OCI-LY3 (cell line): Measurements from ENCODE around the gene PPP1R9A.

Experiments
- H2AFZ ChIP-seq: fragments of 200-600, 300-600 bp; shearing (Covaris generic); 2 replicates; pipeline ENCODE4 v1.6.0; 2014; ENCODE audit warnings: antibody characterized with exemption, low read depth, low read length
- H3K27ac ChIP-seq: fragments of 200-600, 300-600 bp; sonication (generic); 2 replicates; pipeline ENCODE4 v1.5.1; 2014; ENCODE audit warnings: mild to moderate bottlenecking, low read length, moderate library complexity, mixed read lengths
- H3K27me3 ChIP-seq: fragments of 200-600, 300-600 bp; sonication (generic); 2 replicates; pipeline ENCODE4 v1.6.1; 2014; ENCODE audit warnings: low read depth, low read length, mixed read lengths
- H3K36me3 ChIP-seq: fragments of 200-600, 300-600 bp; sonication (generic); replicated peaks from 2 replicates; pipeline ENCODE3; 2014; ENCODE audit warnings: low read depth, low read length, mixed read lengths
- H3K4me1 ChIP-seq: fragments of 300-600, 200-600 bp; sonication (generic); 2 replicates; pipeline ENCODE4 v1.6.1; 2014; ENCODE audit warnings: low read length, mixed read lengths
- H3K4me2 ChIP-seq: fragments of 200-600, 300-600 bp; sonication (generic); 2 replicates; pipeline ENCODE4 v1.6.1; 2014; ENCODE audit warnings: low read length, mixed read lengths
- H3K4me3 ChIP-seq: fragments of 300-600, 200-600 bp; sonication (generic); 2 replicates; pipeline ENCODE4 v1.5.1; 2014; ENCODE audit warnings: antibody characterized with exemption, mild to moderate bottlenecking, low read length, moderate library complexity
- H3K79me2 ChIP-seq: fragments of 300-600, 200-600 bp; shearing (Covaris generic); 2 replicates; pipeline ENCODE4 v1.6.1; 2014; ENCODE audit warnings: mild to moderate bottlenecking, low read length, mixed read lengths
- H3K9ac ChIP-seq: fragments of 300-600, 200-600 bp; shearing (Covaris generic); 2 replicates; pipeline ENCODE4 v1.6.0; 2014; ENCODE audit warnings: mild to moderate bottlenecking, low read length, moderate library complexity
- H3K9me3 ChIP-seq: fragments of 200-600, 300-600 bp; shearing (Covaris generic); 2 replicates; pipeline ENCODE4 v1.6.1; 2014; ENCODE audit warnings: low read length, mixed read lengths; ENCODE audit not compliant: insufficient read depth
- H4K20me1 ChIP-seq: fragments of 200-600, 300-600 bp; sonication (generic); 2 replicates; pipeline ENCODE4 v1.6.1; 2016; ENCODE audit warnings: low read length, mixed read lengths; ENCODE audit not compliant: insufficient read depth
- CTCF ChIP-seq: fragments of 200-600, 300-600 bp; sonication (generic); IDR thresholded peaks from 2 replicates; pipeline ENCODE4 v1.5.1; 2014; ENCODE audit warnings: antibody characterized with exemption, low read length, low read depth
- EZH2phosphoT487 ChIP-seq: fragments of 200-600 bp; shearing (Covaris generic); IDR thresholded peaks from 2 replicates; pipeline ENCODE4 v1.6.1; 2018; ENCODE audit warnings: antibody characterized with exemption, mixed run types, low read depth

The PPP1R9A gene

GRCh38 chr7:94922457-94922856 is 15.1 kb downstream of the PPP1R9A start:
- Histone ChIP-seq H3K4me1 (no peaks in the 10 kb centered on the region), H3K4me3 (no peak overlapping the region), H3K36me3 (no peaks in the 10 kb centered on the region), H3K4me2 (no peak overlapping the region), H3K79me2 (no peaks in the 10 kb centered on the region), H4K20me1 (no peaks in the 10 kb centered on the region), H3K27me3 (no peaks in the 10 kb centered on the region), H3K27ac (no peak overlapping the region), H3K9me3 (no peaks in the 10 kb centered on the region), H2AFZ (no peak overlapping the region), H3K9ac (no peak overlapping the region)
- TF ChIP-seq CTCF = no peak
- no peak for TF ChIP-seq EZH2phosphoT487

- Histone ChIP-seq H2AFZ (no peak overlapping the region), H3K4me1 (no peaks in the 10 kb centered on the region), H3K27ac (no peak overlapping the region), H3K79me2 (no peaks in the 10 kb centered on the region), H3K4me2 (no peak overlapping the region), H3K9me3 (no peaks in the 10 kb centered on the region), H4K20me1 (no peaks in the 10 kb centered on the region), H3K9ac (no peak overlapping the region), H3K36me3 (no peaks in the 10 kb centered on the region), H3K27me3 (no peaks in the 10 kb centered on the region), H3K4me3 (no peak overlapping the region)
- no peak for TF ChIP-seq EZH2phosphoT487
- no peak for TF ChIP-seq CTCF
These were observed 16.0 kb downstream of the PPP1R9A start for GRCh38 chr7:94923412-94923811.

- H3K27ac ChIP-seq = no peak overlapping the region
- H3K4me3 ChIP-seq = no peak overlapping the region
- no peak overlapping the region for H2AFZ ChIP-seq
- H4K20me1 ChIP-seq = no peaks in the 10 kb centered on the region
- H3K9ac ChIP-seq = no peak overlapping the region
- H3K4me2 ChIP-seq = no peak overlapping the region
- no peaks in the 10 kb centered on the region for H3K79me2 ChIP-seq
- no peaks in the 10 kb centered on the region for H3K4me1 ChIP-seq
- TF ChIP-seq EZH2phosphoT487 = no peak
- TF ChIP-seq CTCF = no peak
- no peaks in the 10 kb centered on the region for H3K36me3 ChIP-seq
- no peaks in the 10 kb centered on the region for H3K27me3 ChIP-seq
- no peaks in the 10 kb centered on the region for H3K9me3 ChIP-seq
These were observed 20.8 kb downstream of the PPP1R9A start for GRCh38 chr7:94928168-94928707.

DNA sequence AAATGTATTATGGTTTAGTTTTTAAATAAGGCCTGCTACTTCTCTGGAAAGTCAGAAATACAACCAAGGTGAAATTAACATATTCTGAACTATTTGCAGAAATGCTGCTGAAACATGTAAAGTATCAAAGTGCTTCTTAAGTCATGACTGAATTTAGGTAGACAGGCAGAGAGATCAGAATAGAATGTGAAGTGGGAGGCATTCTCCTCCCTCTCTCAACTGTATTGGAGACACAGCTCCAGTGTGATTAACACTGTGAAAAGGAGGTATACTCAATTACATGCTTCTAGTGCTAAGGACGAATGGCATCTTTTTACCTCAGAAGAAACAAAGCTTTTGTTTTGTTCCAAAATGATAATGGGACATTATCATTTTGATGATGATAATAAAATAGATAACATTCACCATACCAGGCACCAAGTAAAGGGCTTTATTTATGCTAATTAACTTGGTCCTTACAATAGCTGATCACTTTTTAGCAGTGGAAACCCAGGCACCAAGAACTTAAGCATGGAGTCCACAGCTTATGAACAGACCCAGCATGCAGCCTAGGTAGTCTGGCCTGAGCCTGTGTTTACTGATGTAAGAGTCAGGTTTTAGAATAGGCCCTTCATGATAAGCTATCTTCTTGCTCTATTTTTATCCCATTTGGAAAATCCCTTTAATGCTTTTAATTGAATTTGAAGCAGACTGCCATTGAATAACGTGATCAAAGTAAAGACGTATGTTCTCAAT is 26.0 kb downstream of the PPP1R9A start:
- TF ChIP-seq CTCF = no peak
- Histone ChIP-seq H3K79me2 (no peaks in the 10 kb centered on the region), H3K27me3 (no peaks in the 10 kb centered on the region), H3K4me3 (no peak overlapping the region), H3K4me1 (no peaks in the 10 kb centered on the region), H3K36me3 (no peaks in the 10 kb centered on the region), H3K9me3 (no peaks in the 10 kb centered on the region), H2AFZ (no peak overlapping the region), H4K20me1 (no peaks in the 10 kb centered on the region), H3K4me2 (no peak overlapping the region), H3K27ac (no peak overlapping the region), H3K9ac (no peak overlapping the region)
